HG02623 (cell line): ENCODE measurements around the gene ZNF23.

ENCODE experiments used
- ATAC-seq: cut with Tn5 transposase; IDR thresholded peaks from one replicate; pipeline ENCODE4 v1.9.1; 2021; ENCODE audit warnings: moderate library complexity; ENCODE audit not compliant: unreplicated experiment

The ZNF23 gene

GRCh38 chr16:71472051-71472450 lies 10.0 kb upstream of the ZNF23 start:
- no peak for ATAC-seq

- no peak for ATAC-seq
Observed at GRCh38 chr16:71467810-71468209, 5.8 kb upstream of the ZNF23 start.

- no peak for ATAC-seq
Observed at GRCh38 chr16:71464231-71464630, 2.2 kb upstream of the ZNF23 start.

- no peak for ATAC-seq
Observed at GRCh38 chr16:71460941-71461340, 1.1 kb downstream of the ZNF23 start.

- ATAC-seq, result no peak
Observed at GRCh38 chr16:71460236-71460635, 1.8 kb downstream of the ZNF23 start.

- ATAC-seq, result no peak
Observed at GRCh38 chr16:71459510-71459909, 2.5 kb downstream of the ZNF23 start.

GRCh38 chr16:71456801-71457200 lies 5.2 kb downstream of the ZNF23 start:
- ATAC-seq, result no peak

GRCh38 chr16:71453036-71453435 lies 9.0 kb downstream of the ZNF23 start:
- ATAC-seq, result no peak

- ATAC-seq, result no peak
Observed at GRCh38 chr16:71449020-71449419, 13.0 kb downstream of the ZNF23 start.

- no peak for ATAC-seq
Observed at GRCh38 chr16:71448274-71448866, 13.7 kb downstream of the ZNF23 start.

GRCh38 chr16:71443714-71444113 lies 18.3 kb downstream of the ZNF23 start:
- ATAC-seq, result no peak

GRCh38 chr16:71442051-71442440 lies 20.0 kb downstream of the ZNF23 start, which contains the start of gene TLE7:
Gene TLE7 (minus strand): TSS chr16:71442054. CDS start chr16:71433324, 8,730 bp downstream.
- no peak for ATAC-seq

GRCh38 chr16:71441348-71442050 lies 20.5 kb downstream of the ZNF23 start:
- ATAC-seq, result no peak

- ATAC-seq, result no peak
Observed at GRCh38 chr16:71440669-71441347, 21.2 kb downstream of the ZNF23 start.

GRCh38 chr16:71439523-71439922 lies 22.5 kb downstream of the ZNF23 start:
- no peak for ATAC-seq

GRCh38 chr16:71436473-71436872 lies 25.6 kb downstream of the ZNF23 start:
- no peak for ATAC-seq

GRCh38 chr16:71432906-71433305 lies 29.1 kb downstream of the ZNF23 start:
- ATAC-seq, result no peak

GRCh38 chr16:71431991-71432390 lies 30.1 kb downstream of the ZNF23 start:
- no peak for ATAC-seq

- no peak for ATAC-seq
Observed at GRCh38 chr16:71431176-71431575, 30.9 kb downstream of the ZNF23 start.

GRCh38 chr16:71430744-71431143 lies 31.3 kb downstream of the ZNF23 start:
- no peak for ATAC-seq

GRCh38 chr16:71429581-71429980 lies 32.5 kb downstream of the ZNF23 start:
- ATAC-seq, result no peak

GRCh38 chr16:71428883-71429282 lies 33.2 kb downstream of the ZNF23 start:
- ATAC-seq, result no peak
